Neutrophil (primary cell): Measurements from ENCODE around the gene MBD1.
"Not testable (repeated sequence)": the region's sequence is repeated elsewhere in the genome, so short reads cannot be mapped to it uniquely, and the experiment has no call there.

Experiments
- H3K27ac ChIP-seq: fragments of 200-600 bp; sonication (generic); 2 replicates; pipeline ENCODE4 v1.5.1; 2016; ENCODE audit warnings: mild to moderate bottlenecking, moderate library complexity
- H3K27me3 ChIP-seq: fragments of 200-600 bp; sonication (generic); 2 replicates; pipeline ENCODE4 v1.6.0; 2016; ENCODE audit warnings: mild to moderate bottlenecking
- H3K36me3 ChIP-seq: fragments of 200-600 bp; sonication (generic); 2 replicates; pipeline ENCODE4 v1.5.1; 2017
- H3K4me1 ChIP-seq, 2 experiments: fragments of 200-600 bp in 1 of 2; sonication (generic) in 1 of 2; 1 replicate in 1 of 2; 2 replicates in 1 of 2; pipeline versions ENCODE4 v1.5.1 to v1.6.1; 2013 to 2016; ENCODE audit warnings: low read depth in 1 of 2, low read length in 1 of 2, mild to moderate bottlenecking in 1 of 2, moderate library complexity in 1 of 2; ENCODE audit not compliant: control insufficient read depth in 1 of 2, insufficient read depth in 1 of 2
- H3K4me3 ChIP-seq, 2 experiments: fragments of 200-600 bp in 1 of 2; sonication (generic) in 1 of 2; 1 replicate in 1 of 2; 2 replicates in 1 of 2; pipeline ENCODE4 v1.5.1; 2013 to 2016; ENCODE audit warnings: low read depth in 1 of 2, low read length in 1 of 2, mild to moderate bottlenecking in 1 of 2, moderate library complexity in 1 of 2
- H3K9me3 ChIP-seq: fragments of 200-600 bp; sonication (generic); 2 replicates; pipeline ENCODE4 v1.5.1; 2016
- CTCF ChIP-seq: fragments of 200-600 bp; sonication (generic); IDR thresholded peaks from 2 replicates; pipeline ENCODE4 v1.5.1; 2016; ENCODE audit warnings: antibody characterized with exemption

Gene MBD1

DNA sequence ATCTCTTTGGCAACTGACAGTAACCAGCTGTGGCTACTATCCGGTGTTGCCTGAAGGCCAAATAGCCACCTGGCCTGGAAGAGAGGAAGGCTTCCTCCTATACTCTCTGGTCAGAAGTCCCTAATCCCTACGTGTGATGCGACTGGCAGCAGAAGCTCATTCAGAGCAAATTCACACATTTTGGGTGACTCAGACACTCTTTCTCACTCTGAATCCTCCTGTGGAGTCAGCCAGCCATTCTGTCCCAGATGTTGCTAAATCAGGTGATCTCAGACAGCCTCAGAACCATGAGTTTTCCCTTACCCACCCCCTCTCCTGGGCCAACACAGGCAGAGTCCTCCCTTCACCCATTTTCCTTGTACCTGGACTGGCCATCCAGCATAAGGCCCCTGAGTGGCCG lies 49.7 kb downstream of the MBD1 start:
- TF ChIP-seq CTCF, result no peak
- peaks cover 39% of the 10 kb centered on the region for H3K27me3 ChIP-seq

GRCh38 chr18:50220249-50220648 lies 61.1 kb downstream of the MBD1 start:
- not testable (repeated sequence) for H3K27ac ChIP-seq, H3K36me3 ChIP-seq, H3K4me1 ChIP-seq, H3K4me3 ChIP-seq
- H3K27me3 ChIP-seq, result peaks cover 34% of the 10 kb centered on the region
- peaks cover 10% of the 10 kb centered on the region for H3K9me3 ChIP-seq

More for the DNA sequence above, 49.7 kb downstream of the MBD1 start:
- Histone ChIP-seq H3K9me3 (no peaks in the 10 kb centered on the region), H3K4me1 (no peaks in the 10 kb centered on the region), H3K4me3 (no peak overlapping the region), H3K36me3 (no peaks in the 10 kb centered on the region), H3K27ac (no peak overlapping the region)
